Measurements from ENCODE around the gene ADAM12. TPM values are rescaled to one million over a fixed set of nuclear protein-coding genes. Genes with fewer than 3 reads are reported as not detected.

Gene ADAM12
- total RNA-seq, 3 donors from 2014 or later (not counting 1 experiment from before 2014, with no cell fraction given) = 1.6 to 1.9 (median 1.8) TPM

DNA sequence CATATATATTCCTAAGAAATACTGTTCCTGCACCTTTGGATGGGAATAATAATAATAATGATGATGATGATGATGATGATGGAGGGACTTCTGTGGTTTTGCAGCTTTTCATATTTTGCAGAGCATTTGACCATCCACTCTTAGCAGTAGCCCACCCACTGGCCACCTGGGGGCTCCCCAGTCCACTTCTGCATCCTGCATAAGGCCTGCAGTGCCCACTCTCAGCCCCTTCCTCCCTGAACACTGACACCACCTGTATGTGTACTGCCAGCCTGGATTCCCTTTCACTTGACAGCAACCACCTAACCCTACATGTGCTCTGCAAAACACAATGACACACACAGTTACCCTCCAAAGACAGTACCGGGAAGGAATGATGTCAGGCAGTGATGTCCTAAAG lies 131.4 kb downstream of the ADAM12 start:
- 100% methylated on average over 1 of the region's 1 CpG for WGBS (ENCODE audit: insufficient coverage)
- intact Hi-C loops (cut with micrococcal nuclease) = no loop called here
- H3K36me3 Mint-ChIP-seq = no peaks in the 10 kb centered on the region
- no peak overlapping the region for H3K4me3 ChIP-seq (ENCODE audit: low read length)
- no peak overlapping the region for H3K27ac ChIP-seq (ENCODE audit: low read length)
- DNase-seq (no peak), ATAC-seq (no peak)
- no peaks in the 10 kb centered on the region for H3K9me3 ChIP-seq (ENCODE audit: control insufficient read depth, insufficient read depth, low read length)
- no peaks in the 10 kb centered on the region for H3K4me1 Mint-ChIP-seq
- no peaks in the 10 kb centered on the region for H3K36me3 ChIP-seq (ENCODE audit: control insufficient read depth, insufficient read depth, low read length)
- peaks cover 0 to 5% of the 10 kb centered on the region in 2 donors for H3K9me3 Mint-ChIP-seq
- no peak overlapping the region for H3K27ac Mint-ChIP-seq
- H3K4me1 ChIP-seq (ENCODE audit: control insufficient read depth, insufficient read depth, low read length) = no peaks in the 10 kb centered on the region
- no peaks in the 10 kb centered on the region for H3K27me3 ChIP-seq (ENCODE audit: control insufficient read depth, insufficient read depth, low read length)
- H3K4me3 Mint-ChIP-seq = no peak overlapping the region
- no peak for TF ChIP-seq CTCF (IDR thresholded peaks at IDR 0.05)
- H3K27me3 Mint-ChIP-seq (ENCODE audit: low read depth in 2 of 2) = peaks cover 14 to 40% of the 10 kb centered on the region in 2 donors

DNA sequence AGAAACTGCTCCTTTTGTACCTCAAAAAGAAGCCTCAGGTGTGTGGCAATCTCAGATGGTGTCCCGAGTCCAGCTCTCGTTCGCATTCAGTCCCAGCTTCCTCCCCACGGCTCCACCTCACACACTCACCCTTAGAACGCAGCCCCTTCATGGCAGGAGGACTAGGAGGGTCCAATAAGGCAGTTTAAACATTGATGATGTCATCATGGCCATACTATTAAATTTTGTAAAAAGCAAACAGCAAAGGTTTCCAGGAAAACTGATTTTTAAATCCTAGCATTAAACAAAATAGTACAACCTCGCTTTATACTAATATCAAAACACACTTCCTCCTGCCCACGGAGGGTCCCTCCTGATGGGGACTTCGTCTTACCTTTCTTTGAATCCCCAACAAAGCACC lies 133.0 kb downstream of the ADAM12 start:
- Histone ChIP-seq H3K27ac (ENCODE audit: low read length) (no peak overlapping the region), H3K27me3 (ENCODE audit: control insufficient read depth, insufficient read depth, low read length) (no peaks in the 10 kb centered on the region), H3K4me1 (ENCODE audit: control insufficient read depth, insufficient read depth, low read length) (no peaks in the 10 kb centered on the region), H3K9me3 (ENCODE audit: control insufficient read depth, insufficient read depth, low read length) (no peaks in the 10 kb centered on the region), H3K36me3 (ENCODE audit: control insufficient read depth, insufficient read depth, low read length) (no peaks in the 10 kb centered on the region), H3K4me3 (ENCODE audit: low read length) (no peak overlapping the region)
- intact Hi-C loops (cut with micrococcal nuclease) = no loop called here
- TF ChIP-seq CTCF (IDR thresholded peaks at IDR 0.05) = no peak
- ATAC-seq (no peak), DNase-seq (no peak)
- H3K4me3 Mint-ChIP-seq = no peak overlapping the region
- peaks cover 0 to 13% of the 10 kb centered on the region in 2 donors for H3K9me3 Mint-ChIP-seq
- no peak overlapping the region for H3K27ac Mint-ChIP-seq
- H3K36me3 Mint-ChIP-seq = no peaks in the 10 kb centered on the region
- no peaks in the 10 kb centered on the region for H3K4me1 Mint-ChIP-seq
- 78% methylated on average over 8 of the region's 8 CpGs for WGBS (ENCODE audit: insufficient coverage)
- H3K27me3 Mint-ChIP-seq (ENCODE audit: low read depth in 2 of 2) = peaks cover 11 to 34% of the 10 kb centered on the region in 2 donors

DNA sequence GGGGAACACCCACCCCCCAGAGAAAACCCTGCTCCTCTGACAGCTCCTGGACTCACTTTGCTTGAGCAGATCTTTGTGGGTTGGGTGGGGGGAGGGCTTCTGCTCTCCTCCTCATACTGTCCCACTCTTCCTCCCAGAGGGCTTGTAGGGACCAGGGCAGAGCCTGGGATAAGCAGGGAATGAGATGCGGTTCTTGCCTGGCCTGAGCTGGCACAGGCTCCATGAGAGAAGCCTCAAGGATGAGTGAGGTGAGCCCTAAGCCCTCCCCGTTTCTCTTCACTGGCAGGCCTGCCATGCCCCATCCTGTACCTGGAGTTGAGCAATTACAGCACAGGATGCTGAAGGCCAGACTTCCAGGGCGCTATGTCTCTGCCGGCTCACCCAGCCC lies 134.7 kb downstream of the ADAM12 start:
- 80% methylated on average over 4 of the region's 4 CpGs for whole genome bisulfite sequencing (ENCODE audit: insufficient coverage)
- DNase-seq = no peak
- H3K27ac Mint-ChIP-seq = no peak overlapping the region
- H3K27ac ChIP-seq (ENCODE audit: low read length) = no peak overlapping the region
- H3K36me3 Mint-ChIP-seq = no peaks in the 10 kb centered on the region
- no peak overlapping the region for H3K4me3 ChIP-seq (ENCODE audit: low read length)
- peaks cover 9 to 18% of the 10 kb centered on the region in 2 donors for H3K27me3 Mint-ChIP-seq (ENCODE audit: low read depth in 2 of 2)
- no peaks in the 10 kb centered on the region for H3K4me1 ChIP-seq (ENCODE audit: control insufficient read depth, insufficient read depth, low read length)
- no peaks in the 10 kb centered on the region for H3K9me3 ChIP-seq (ENCODE audit: control insufficient read depth, insufficient read depth, low read length)
- peaks cover 0 to 13% of the 10 kb centered on the region in 2 donors for H3K9me3 Mint-ChIP-seq
- H3K4me1 Mint-ChIP-seq = no peaks in the 10 kb centered on the region
- no peaks in the 10 kb centered on the region for H3K27me3 ChIP-seq (ENCODE audit: control insufficient read depth, insufficient read depth, low read length)
- ATAC-seq = no peak
- no peaks in the 10 kb centered on the region for H3K36me3 ChIP-seq (ENCODE audit: control insufficient read depth, insufficient read depth, low read length)
- intact Hi-C loops (cut with micrococcal nuclease) = no loop called here
- no peak for TF ChIP-seq CTCF (IDR thresholded peaks at IDR 0.05)
- H3K4me3 Mint-ChIP-seq = no peak overlapping the region

GRCh38 chr10:126252884-126253610 lies 135.2 kb downstream of the ADAM12 start:
- H3K27me3 Mint-ChIP-seq (ENCODE audit: low read depth in 2 of 2) = peaks cover 8 to 14% of the 10 kb centered on the region in 2 donors
- whole genome bisulfite sequencing (ENCODE audit: insufficient coverage) = 72% methylated on average over 9 of the region's 9 CpGs

More at GRCh38 chr10:126252884-126253610, 135.2 kb downstream of the ADAM12 start:
- Histone ChIP-seq H3K27ac (ENCODE audit: low read length) (no peak overlapping the region), H3K4me3 (ENCODE audit: low read length) (no peak overlapping the region), H3K36me3 (ENCODE audit: control insufficient read depth, insufficient read depth, low read length) (no peaks in the 10 kb centered on the region), H3K4me1 (ENCODE audit: control insufficient read depth, insufficient read depth, low read length) (no peaks in the 10 kb centered on the region), H3K27me3 (ENCODE audit: control insufficient read depth, insufficient read depth, low read length) (no peaks in the 10 kb centered on the region), H3K9me3 (ENCODE audit: control insufficient read depth, insufficient read depth, low read length) (no peaks in the 10 kb centered on the region)
- H3K27ac Mint-ChIP-seq = no peak overlapping the region
- H3K4me1 Mint-ChIP-seq = no peaks in the 10 kb centered on the region
- no peaks in the 10 kb centered on the region for H3K36me3 Mint-ChIP-seq
- DNase-seq = no peak
- no peak overlapping the region for H3K4me3 Mint-ChIP-seq
- ATAC-seq = no peak
- intact Hi-C loops (cut with micrococcal nuclease) = no loop called here
- TF ChIP-seq CTCF (IDR thresholded peaks at IDR 0.05) = no peak
- H3K9me3 Mint-ChIP-seq = peaks cover 0 to 13% of the 10 kb centered on the region in 2 donors
